Measurements from ENCODE around the gene C20orf173.

GRCh38 chr20:35563834-35564233, 34.4 kb upstream of the C20orf173 start:
- TF ChIP-seq CTCF (IDR thresholded peaks at IDR 0.05) (no peak), POLR2A (IDR thresholded peaks at IDR 0.05) (no peak)
